Amygdala (tissue), 56 donors: ENCODE data around the gene KBTBD8.

ENCODE experiments used
- DNase-seq, 56 donors: peaks; one replicate each; lab custom pipeline; 2025; lab: John Stamatoyannopoulos, UW

KBTBD8 gene

GRCh38 chr3:67033079-67033478 lies 35.0 kb downstream of the KBTBD8 start:
- no peak for DNase-seq

GRCh38 chr3:67034371-67034770 lies 36.3 kb downstream of the KBTBD8 start:
- no peak for DNase-seq

- DNase-seq: no peak
Observed at GRCh38 chr3:67037615-67038014, 39.5 kb downstream of the KBTBD8 start.

- no peak for DNase-seq
Observed at GRCh38 chr3:67044295-67044694, 46.2 kb downstream of the KBTBD8 start.

- DNase-seq: no peak
Observed at GRCh38 chr3:67044955-67045354, 46.8 kb downstream of the KBTBD8 start.

- no peak for DNase-seq
Observed at GRCh38 chr3:67045711-67046465, 47.8 kb downstream of the KBTBD8 start.

GRCh38 chr3:67047051-67047450 lies 48.9 kb downstream of the KBTBD8 start:
- DNase-seq: no peak

GRCh38 chr3:67048067-67048714 lies 50.1 kb downstream of the KBTBD8 start:
- DNase-seq: no peak

GRCh38 chr3:67048715-67049074 lies 50.6 kb downstream of the KBTBD8 start:
- no peak for DNase-seq

- no peak for DNase-seq
Observed at GRCh38 chr3:67059443-67059842, 61.3 kb downstream of the KBTBD8 start.
